ENCODE data around the gene MT1E.
"Not testable (repeated sequence)": the region's sequence is repeated elsewhere in the genome, so short reads cannot be mapped to it uniquely, and the experiment has no call there.

MT1E gene

DNA sequence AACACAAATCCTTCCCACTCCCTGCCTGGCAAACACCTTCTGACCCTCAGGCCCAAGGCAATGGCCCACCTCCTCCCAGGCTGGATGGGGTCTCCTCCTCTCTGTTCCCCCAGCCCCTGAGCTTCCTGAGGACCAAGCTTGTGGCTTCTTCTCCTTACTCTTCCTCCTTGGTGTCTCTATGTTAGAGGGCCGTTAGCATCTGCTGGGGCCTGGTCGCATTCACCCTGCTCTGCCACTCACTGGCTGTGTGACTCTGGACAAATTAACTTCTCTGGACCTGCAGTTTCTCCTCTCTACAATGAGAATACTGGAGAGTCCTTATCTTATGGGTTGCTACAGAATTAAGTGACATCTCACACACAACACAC is 17.9 kb upstream of the MT1E start:
- DNase-seq, result no peak

DNA sequence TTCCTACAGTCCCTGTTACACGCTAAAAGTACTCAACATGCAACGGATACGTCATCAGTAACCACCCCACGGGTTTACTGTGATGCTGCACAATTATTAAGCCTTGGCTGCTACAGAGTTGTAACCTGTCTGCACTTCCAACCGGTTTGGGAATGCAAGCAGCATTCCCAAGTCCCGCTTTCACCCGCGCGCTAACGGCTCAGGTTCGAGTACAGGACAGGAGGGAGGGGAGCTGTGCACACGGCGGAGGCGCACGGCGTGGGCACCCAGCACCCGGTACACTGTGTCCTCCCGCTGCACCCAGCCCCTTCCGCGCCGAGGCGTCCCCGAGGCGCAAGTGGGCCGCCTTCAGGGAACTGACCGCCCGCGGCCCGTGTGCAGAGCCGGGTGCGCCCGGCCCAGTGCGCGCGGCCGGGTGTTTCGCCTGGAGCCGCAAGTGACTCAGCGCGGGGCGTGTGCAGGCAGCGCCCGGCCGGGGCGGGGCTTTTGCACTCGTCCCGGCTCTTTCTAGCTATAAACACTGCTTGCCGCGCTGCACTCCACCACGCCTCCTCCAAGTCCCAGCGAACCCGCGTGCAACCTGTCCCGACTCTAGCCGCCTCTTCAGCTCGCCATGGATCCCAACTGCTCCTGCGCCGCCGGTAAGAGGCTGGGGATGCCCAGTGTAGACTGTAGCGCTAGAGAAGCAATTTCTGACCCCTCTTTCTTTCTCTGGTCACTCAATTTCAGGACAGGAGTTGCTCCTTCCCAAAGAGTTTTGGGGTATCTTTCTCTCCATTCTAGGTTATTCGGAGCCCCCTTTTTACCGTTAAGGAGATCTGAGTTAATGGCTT is 17.3 kb upstream of the MT1E start, which contains the start of gene MT2A:
Gene MT2A (plus strand): TSS at position 542 of the 833 bp plus-strand sequence. CDS start 72 bp downstream, at position 614.
- DNase-seq, result peak; percentile 91

DNA sequence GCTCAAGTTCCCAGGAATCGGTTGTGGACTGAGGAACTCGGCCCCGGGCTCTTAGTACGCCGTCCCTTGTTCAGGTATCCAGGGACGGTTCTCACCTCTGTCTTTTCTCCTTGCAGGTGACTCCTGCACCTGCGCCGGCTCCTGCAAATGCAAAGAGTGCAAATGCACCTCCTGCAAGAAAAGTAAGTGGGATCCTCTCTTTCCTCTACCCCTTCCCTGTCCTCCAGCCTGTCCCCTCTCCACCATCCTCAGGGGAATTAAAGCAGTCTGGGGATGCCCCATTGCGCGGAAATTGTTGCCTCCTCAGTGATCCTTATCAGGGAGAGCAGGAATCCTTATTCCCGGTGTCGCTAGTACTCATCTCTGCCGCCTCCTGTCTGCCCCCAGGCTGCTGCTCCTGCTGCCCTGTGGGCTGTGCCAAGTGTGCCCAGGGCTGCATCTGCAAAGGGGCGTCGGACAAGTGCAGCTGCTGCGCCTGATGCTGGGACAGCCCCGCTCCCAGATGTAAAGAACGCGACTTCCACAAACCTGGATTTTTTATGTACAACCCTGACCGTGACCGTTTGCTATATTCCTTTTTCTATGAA is 16.6 kb upstream of the MT1E start:
- DNase-seq, result no peak

DNA sequence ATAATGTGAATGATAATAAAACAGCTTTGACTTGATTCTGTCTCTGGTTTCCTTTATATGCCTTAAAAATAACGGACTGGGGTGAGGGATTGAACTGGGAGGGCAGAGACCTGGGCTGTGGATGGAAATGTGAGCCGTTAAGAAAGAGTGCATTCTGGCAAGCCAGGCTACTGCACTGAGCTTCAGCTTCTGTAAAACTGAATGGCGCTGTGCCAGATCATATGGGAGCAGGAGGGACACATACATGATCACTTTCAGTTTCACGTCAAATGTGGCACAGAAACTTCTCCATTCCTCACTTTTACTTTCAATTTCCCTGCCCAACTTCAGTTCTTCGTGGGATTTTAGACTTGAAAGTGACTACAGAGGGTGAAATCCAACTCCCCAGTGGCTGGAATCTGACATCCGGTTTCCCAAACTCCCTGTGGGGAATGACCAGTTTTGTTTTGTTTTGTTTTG is 16.1 kb upstream of the MT1E start:
- DNase-seq, result no peak

DNA sequence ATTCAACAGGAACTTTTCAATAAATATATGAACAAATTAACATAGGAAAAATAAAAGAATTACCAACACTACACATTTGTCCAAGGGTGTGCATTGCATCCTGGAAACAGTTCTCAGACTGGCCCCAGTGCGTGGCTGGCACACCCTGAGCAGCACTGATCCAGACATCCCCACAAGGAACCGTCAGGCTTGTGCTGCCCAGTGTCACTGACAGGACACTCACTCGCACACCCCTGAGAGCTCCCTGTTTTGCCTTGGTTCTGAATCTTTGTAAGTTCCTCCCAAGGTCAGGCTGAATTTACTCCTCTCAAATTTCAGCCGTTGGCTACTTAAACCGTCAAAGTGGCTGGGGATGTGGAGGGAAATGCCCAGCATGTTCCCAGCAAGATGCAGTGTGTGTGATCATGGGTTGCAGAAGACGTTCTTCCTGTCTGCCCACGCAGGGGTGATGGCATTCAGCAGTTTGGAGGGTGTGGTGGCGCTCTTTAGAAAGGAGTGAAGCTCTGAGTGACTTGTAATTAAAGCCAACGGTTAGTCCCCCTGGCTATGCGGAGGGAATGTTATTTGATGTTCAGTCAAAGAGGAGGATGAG is 15.5 kb upstream of the MT1E start:
- no peak for DNase-seq

DNA sequence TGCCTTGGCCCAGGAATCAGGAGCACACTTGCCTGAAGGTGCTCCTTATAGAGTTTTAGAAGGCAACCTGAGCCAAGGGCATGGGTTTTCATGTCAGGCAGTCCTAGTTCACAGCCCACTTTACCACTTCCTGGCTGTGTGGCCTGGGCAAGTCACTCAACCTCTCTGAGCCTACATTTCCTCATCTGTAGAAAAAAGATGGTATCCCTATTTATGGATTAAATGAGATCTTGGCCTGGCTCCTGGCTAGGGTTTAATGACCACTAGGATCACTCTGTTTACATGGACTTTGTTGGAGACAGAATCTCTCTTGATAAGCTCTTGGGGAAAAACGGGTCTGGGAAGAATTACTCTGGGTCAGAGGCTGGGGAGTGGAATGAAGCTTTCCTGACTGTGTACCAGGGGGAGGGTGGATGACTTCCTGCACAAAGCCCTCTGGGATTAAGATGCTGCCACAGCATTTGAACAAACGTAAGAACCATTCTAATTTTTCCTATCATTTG is 14.9 kb upstream of the MT1E start:
- DNase-seq, result no peak

DNA sequence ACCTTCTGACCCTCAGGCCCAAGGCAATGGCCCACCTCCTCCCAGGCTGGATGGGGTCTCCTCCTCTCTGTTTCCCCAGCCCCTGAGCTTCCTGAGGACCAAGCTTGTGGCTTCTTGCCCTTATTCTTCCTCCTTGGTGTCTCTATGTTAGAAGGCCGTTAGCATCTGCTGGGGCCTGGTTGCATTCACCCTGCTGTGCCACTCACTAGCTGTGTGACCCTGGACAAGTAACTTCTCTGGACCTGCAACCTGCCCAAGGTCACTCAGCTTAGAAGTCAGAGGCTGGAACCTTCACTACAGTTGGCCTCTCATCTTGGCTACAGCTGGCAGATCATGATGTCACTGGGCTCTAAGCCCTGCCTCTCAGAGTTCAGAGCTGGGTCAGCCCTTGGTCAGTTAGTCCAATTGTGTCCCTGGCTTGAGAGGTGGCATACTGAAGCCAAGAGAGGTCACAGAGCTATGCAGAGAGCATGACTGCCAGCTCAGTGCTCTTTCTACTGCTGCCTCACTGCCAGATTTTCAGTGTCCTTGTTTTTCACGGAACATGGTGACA is 14.2 kb upstream of the MT1E start:
- no peak for DNase-seq

DNA sequence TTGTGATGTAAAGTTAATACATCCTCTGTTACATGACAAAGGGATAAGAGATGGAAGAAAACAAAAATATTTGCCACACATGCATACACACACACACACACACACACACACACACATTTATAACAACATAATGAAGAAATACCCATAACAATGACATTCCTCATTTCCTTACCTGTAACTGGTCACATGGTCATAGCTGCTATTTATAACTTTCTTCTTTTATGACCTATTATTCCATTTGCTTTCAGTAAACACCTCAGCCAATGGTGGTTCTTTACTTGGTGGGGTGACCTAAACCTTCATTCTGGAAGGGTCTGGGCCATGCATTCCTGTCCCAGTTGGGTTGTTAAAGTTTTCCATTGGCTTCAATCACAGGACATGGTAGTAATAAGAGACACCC is 11.9 kb upstream of the MT1E start:
- no peak for DNase-seq

DNA sequence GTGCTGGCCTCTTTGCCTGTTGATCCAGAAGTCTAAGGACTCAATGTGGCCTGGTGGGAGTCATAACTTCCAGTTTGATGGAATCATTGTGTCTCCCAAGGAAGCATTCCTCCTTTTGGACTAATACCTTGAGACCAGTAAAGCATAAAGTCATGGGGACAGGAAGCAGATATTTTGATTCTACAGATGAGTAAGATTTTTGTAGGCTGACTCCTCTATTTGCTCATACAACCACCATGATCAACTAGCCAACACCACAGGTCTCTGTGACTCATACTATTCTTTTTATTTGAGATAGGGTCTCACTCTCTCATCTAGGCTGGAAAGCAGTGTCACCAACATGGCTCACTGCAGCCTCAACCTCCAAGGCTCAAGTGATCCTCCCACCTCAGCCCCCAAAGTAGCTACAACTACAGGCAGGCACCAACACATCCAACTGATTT is 11.0 kb upstream of the MT1E start:
- no peak for DNase-seq

DNA sequence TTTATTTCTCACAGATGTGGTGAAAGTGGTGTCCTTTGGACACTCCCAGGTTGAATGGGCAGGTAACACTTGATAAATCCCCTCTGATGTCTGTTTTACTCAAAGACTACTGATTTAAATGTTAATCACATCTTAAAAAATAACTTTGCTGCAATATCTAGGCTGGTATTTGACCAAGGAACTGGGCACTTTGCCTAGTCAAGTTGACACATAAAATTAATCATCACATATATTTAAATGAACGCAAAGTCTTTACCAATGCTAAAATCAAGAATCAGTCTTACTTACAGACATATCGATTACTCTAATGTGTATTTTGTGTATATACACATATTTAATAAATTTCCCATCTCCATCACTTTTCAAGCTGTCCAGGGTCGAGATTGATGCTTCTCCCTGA is 10.2 kb upstream of the MT1E start:
- no peak for DNase-seq

DNA sequence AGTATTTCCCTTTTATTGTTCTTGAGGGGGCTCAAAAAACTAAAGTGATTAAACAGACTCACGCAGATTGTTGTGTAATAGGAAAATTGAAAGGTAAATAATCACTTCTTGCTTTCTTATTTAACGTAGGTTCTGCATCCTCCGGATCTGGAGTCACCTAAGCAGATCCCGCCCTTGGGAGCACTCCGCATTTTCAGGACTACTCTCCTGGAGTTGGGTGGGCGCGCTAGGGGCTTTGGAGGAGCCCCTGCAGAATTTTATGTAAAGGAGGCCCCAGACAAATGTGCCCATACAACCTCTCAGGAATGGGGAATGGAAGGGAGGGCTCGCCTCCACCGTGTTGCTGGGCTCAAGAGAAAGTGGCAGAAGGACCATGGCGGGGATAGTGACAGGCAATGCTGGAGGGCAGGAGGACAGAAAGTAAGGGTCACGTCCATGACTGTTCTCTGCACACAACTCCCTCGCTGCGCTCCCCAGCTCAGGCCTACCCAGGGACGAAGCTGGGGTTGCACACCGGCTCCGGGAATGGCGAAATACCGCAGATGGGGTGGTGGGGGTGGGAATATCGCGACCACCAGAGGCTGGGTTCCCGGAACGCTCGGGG is 8.9 kb upstream of the MT1E start:
- no peak for DNase-seq

DNA sequence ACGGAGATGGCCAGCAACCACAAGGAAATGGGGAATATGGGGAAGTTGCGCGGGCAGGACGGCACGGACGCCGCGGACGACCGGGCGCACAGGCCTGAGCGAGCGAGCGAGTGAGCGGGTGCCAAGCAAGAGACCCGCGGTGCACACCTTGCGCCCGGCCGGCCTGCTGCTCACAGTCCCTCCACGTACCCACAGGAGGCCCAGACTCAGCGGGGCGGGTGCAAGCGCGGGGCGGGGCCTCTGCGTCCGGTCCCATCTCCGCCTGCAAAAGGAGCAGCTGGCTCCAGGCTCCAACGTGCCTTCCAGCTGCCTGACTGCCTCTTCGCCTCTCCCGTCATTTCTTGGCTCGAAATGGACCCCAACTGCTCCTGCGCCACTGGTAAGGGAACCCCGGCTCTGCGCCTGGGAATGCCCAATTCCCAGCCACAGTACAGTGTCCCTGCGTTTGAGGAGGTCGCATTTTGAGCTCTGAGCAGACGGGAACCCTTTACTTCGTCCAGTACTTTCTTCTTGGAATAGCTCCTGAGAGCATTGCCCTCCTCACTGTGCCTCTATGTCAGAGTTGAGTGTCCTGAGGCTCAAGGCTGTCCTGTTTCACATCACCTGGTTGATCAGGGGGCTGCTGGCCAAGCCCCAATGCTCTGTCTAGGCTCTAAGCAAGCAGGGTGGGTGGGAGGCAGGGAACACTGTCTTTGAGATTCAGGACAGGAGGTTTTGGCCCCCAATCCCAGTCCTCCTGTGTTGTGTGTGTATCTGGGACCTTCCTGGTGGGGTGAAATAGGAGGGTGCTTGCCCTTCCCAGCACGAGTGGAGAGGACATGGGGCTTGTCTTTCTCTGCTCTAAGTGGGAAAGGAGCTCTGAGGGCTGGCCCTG is 8.1 kb upstream of the MT1E start:
- no peak for DNase-seq

DNA sequence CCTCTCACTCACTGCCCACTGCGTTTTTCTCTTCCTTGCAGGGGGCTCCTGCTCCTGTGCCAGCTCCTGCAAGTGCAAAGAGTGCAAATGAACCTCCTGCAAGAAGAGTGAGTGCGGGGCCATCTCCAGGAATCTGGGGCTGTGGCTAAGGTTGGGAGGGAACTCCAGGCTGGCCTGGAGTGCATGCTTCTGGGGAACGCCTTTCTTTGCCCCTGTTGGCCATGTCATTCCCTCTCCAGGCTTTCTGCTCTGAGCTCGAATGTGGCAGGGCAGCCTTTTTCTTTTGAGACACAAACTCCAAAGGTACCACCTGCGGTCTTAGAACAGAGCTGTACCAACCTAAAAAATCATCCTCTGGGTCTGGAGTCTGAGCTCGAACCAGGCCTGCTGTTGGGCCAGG is 7.4 kb upstream of the MT1E start:
- no peak for DNase-seq

DNA sequence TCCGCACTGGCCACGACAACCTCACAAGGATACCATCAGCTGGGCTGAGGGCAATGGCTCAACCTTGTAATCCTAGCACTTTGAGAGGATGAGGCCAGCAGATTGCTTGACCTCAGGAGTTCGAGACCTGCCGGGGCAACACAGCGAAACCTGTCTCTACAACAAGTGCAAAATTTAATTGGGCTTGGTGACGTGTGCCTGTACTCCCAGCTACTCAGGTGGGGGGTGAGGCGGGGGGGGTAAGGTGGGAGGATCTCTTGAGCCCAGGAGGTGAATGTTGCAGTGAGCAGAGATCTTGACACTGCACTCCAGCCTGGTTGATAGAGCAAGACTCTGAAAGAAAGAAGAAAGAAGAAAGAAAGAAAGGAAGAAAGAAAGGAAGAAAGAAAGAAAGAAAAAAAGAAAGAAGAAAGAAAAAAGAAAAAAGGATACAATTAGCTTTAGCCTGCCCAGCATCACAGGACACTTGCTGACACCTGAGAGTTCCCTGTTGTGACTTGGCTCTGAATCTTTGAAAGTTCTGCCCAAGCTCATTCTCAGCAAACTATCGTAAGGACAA is 5.2 kb upstream of the MT1E start:
- DNase-seq, result no peak

DNA sequence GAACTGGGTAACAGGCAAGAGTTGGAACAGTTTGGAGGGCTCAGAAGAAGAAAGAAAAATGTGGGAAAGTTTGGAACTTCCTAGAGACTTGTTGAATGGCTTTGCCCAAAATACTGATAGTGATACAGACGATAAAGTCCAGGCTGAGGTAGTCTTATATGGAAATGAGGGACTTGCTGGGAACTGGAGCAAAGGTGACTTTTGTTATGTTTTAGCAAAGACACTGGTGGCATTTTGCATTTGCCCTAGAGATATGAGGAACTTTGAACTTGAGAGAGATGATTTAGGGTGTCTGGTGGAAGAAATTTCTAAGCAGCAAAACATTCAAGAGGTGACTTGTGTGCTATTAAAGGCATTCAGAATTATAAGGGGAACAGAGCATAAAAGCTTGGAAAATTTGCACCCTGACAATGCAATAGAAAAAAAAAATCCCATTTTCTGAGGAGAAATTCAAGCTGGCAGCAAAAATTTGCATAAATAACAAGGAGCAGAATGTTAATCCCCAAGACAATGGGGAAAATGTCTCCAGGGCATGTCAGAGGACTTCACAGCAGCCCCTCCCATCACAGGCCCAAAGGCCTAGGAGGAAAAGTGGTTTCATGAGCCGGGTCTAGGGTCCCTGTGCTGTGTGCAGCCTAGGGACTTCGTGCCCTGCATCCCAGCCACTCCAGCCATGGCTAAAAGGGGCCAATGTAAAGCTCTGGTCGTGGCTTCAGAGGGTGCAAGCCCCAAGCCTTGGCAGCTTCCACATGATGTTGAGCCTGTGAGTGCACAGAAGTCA is 3.7 kb upstream of the MT1E start:
- DNase-seq, result not testable (repeated sequence)

DNA sequence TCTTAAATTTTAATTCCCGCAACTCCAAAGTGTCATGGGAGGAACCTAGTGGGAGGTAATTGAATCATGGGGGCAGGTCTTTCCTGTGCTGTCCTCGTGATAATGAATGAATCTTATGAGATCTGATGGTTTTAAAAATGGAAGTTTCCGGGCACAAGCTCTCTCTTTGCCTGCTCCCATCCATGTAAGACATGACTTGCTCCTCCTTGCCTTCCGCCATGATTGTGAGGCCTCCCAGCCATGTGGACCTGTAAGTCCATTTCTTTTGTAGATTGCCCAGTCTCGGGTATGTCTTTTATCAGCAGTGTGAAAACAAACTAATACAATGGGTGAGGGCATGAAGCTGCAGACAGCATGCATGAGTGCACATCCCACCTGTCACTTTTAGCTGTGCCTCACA is 2.4 kb upstream of the MT1E start:
- DNase-seq, result not testable (repeated sequence)

DNA sequence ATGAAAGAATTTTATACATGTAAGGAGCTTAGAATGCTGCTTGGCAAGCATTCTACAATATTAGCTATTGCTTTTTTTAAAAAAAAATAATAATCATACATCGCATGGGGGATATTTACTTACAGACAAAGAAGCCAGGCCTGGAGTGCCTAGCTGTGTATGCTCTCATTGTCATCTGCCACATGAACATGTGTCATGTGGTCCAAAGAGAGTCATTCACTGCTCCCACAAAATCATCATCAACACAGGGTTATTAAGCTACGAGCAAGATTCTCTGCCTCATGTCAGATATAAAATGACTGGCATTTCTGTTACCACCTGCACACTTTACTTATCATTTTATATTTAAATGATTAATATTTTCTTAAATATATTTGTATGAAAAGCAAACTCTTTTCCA is 1.9 kb upstream of the MT1E start:
- no peak for DNase-seq

DNA sequence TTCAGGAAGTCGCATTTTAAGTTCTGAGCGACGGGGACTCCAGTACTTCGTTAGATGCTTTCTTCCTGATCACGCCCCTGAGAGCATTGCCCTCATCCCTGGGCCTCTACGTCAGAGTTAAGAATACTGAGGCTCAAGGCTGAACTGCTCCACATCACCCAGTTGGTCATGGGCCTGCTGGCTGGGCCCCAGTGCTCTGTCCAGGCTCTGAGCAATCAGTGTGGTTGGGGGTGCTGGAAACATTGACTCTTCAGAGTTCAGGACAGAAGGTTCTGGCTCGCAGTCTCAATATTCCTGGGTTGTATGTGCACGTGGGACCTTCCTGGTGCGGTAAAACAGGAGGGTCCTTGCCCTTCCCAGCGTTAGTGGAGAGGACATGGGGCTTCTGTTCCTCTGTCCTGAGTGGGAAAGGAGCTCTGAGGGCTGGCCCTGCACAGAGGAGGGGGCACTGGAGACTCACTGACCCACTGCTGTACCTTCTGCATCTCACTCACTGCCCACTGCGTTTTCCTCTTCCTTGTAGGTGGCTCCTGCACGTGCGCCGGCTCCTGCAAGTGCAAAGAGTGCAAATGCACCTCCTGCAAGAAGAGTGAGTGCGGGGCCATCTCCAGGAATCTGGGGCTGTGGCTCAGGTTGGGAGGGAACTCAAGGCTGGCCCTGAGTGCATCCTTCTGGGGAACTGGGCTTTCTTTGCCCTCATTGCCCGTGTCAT is 518 bp downstream of the MT1E start:
- no peak for DNase-seq

DNA sequence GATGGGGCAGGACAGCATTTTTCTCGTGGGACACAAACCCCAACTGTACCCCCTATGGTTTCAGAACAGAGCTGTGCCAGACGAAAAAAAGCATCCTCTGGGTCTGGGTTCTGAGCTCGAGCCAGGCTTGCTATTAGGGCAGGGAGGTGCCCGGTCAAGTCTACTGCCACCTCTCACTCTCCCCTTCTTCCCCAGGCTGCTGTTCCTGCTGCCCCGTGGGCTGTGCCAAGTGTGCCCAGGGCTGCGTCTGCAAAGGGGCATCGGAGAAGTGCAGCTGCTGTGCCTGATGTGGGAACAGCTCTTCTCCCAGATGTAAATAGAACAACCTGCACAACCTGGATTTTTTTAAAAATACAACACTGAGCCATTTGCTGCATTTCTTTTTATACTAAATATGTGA is 1.1 kb downstream of the MT1E start:
- no peak for DNase-seq

All from NCI-H2227 treated with DMSO at 0.1 percent for 48 hours (cell line).